T-helper 1 cell treated with Interleukin-12 subunit alpha and Interleukin-12 subunit beta and Interleukin-4 antibody, amounts not matched to agents 30 μg/mL and 1 μg/mL, for 36 hours (primary cell): ENCODE data around the gene PRICKLE4.
"Not testable (repeated sequence)": the region's sequence is repeated elsewhere in the genome, so short reads cannot be mapped to it uniquely, and the experiment has no call there.

Experiments
- H3K27ac Mint-ChIP-seq: one replicate; pipeline ENCODE4 v1.8.0; 2021; ENCODE audit warnings: mild to moderate bottlenecking, mixed read lengths
- H3K27me3 Mint-ChIP-seq: one replicate; pipeline ENCODE4 v1.8.0; 2021; ENCODE audit warnings: low read depth, mixed read lengths
- H3K36me3 Mint-ChIP-seq: one replicate; pipeline ENCODE4 v1.8.0; 2021; ENCODE audit warnings: low read depth, mixed read lengths
- H3K4me1 Mint-ChIP-seq: one replicate; pipeline ENCODE4 v1.8.0; 2021; ENCODE audit warnings: low read depth, mixed read lengths
- H3K4me3 Mint-ChIP-seq: one replicate; pipeline ENCODE4 v1.8.0; 2021; ENCODE audit warnings: mild to moderate bottlenecking, moderate library complexity, mixed read lengths
- H3K9me3 Mint-ChIP-seq: one replicate; pipeline ENCODE4 v1.8.0; 2021; ENCODE audit warnings: mixed read lengths

The PRICKLE4 gene

DNA sequence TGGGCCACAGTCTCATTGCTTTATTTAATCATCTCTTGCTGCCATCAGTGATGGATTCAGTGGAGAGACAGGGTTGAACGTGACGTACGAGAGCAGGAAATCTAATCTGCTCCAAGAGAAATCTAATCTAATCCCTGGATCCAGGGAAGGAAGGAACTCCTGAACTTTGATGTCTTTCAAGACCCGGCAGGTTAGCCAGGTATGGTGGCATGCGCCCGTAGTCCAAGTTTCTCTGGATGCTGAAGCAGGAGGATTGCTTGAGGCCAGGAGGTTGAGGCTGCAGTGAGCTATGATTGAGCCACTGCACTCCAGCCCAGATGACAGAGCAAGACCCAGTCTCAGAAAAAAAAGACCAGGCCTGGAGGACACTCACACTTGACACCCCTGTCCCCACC is 21.9 kb upstream of the PRICKLE4 start:
- no peak overlapping the region for H3K27ac Mint-ChIP-seq
- H3K9me3 Mint-ChIP-seq, result no peaks in the 10 kb centered on the region
- H3K4me1 Mint-ChIP-seq, result no peaks in the 10 kb centered on the region
- H3K4me3 Mint-ChIP-seq, result no peak overlapping the region
- no peaks in the 10 kb centered on the region for H3K36me3 Mint-ChIP-seq
- peaks cover 9% of the 10 kb centered on the region for H3K27me3 Mint-ChIP-seq

DNA sequence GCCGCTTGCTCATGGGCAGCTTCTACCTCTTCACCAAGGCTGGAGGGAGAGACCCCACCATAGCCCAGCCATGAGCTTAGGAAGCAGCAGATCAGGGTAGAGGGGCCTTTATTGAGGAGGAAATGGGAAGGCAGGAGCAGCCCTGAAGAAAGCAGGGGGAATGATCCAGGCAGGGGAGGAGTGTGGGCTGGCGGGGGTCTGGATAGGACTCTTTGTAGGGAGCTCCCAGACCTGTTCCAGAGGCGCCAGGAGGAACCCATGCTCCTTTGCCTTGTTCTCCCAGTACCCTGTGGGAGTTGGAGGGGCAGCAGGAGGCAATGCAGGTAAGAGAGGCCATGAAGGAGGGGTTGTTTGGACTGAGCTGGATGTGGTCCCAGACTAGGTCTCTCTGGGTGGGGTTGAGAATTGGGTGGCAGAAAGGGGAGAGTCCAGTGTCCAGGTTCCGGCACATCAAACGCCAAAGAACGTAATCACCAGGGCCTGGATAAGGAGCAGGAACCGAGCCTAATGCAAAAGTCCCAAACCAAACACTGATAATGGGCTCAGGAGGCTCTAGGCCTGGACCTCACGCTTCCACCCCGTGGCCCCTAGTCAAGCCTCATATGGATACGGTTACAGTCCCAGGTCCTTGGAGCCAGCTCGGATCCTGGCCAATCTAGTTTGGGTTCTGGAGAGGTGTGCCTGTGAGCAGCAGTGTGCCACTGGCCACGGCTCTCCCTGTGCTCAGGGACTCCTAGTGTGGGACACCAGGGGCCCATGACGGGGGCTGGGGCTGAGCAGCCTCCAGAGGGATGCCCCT is 21.3 kb upstream of the PRICKLE4 start:
- Mint-ChIP-seq H3K4me3 (no peak overlapping the region), H3K4me1 (no peaks in the 10 kb centered on the region), H3K27ac (no peak overlapping the region), H3K9me3 (no peaks in the 10 kb centered on the region), H3K27me3 (peaks cover 4% of the 10 kb centered on the region), H3K36me3 (no peaks in the 10 kb centered on the region)

DNA sequence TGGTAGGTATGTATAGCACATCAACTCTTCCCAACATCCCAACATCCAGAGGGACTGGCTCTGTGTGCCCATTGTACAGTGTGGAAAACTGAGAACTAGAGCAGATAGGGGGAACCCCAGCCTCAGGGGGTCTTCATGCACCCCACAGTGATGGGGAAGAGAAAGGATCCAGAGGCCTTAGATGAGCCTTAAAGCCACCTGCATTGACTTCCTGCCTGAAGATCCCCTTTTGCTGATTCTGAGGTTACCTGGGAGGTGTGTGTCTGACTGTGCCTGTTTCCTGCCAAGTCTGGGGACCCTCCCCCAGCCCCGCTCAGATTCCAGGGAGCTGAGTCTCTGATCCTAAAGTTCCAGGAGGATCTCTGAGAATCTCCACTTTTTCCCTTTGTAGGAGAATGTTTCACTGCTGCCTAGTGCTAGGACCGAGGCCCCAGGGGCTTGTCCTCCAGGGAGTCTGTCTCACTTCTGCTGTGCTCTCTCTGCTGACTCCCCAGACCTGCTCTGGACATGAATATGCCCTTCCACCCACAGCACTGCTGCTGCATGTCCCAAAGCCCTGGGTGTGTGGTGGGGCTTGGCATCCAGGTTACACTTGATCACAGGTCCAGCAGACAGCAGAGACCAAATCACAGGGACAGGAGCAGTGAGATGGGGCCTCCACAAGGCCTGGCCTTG is 20.5 kb upstream of the PRICKLE4 start:
- H3K27me3 Mint-ChIP-seq, result peaks cover 4% of the 10 kb centered on the region
- H3K4me1 Mint-ChIP-seq, result no peaks in the 10 kb centered on the region
- no peaks in the 10 kb centered on the region for H3K36me3 Mint-ChIP-seq
- no peak overlapping the region for H3K4me3 Mint-ChIP-seq
- no peak overlapping the region for H3K27ac Mint-ChIP-seq
- no peaks in the 10 kb centered on the region for H3K9me3 Mint-ChIP-seq

DNA sequence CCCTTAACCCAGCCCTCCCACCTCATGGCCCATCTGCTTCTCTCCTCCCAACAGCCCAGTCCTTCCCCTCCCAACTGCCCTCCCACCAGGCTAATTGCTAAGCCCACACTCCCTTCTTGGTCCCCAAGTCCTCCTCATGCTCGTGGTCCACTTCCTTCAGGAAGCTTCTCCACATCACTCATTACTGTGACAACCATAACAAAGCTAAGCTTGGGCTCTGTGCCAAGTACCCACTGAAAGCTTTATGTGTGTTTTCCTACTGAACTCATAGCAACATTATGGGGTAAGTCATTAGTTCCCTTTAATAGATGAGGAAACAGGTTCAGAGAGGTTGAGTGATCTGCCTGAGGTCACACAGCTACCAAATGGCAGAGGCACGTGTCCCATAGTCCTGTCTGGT is 17.1 kb upstream of the PRICKLE4 start:
- no peaks in the 10 kb centered on the region for H3K27me3 Mint-ChIP-seq
- H3K4me1 Mint-ChIP-seq, result peaks cover 3% of the 10 kb centered on the region
- no peaks in the 10 kb centered on the region for H3K9me3 Mint-ChIP-seq
- no peak overlapping the region for H3K4me3 Mint-ChIP-seq
- H3K27ac Mint-ChIP-seq, result no peak overlapping the region
- no peaks in the 10 kb centered on the region for H3K36me3 Mint-ChIP-seq

DNA sequence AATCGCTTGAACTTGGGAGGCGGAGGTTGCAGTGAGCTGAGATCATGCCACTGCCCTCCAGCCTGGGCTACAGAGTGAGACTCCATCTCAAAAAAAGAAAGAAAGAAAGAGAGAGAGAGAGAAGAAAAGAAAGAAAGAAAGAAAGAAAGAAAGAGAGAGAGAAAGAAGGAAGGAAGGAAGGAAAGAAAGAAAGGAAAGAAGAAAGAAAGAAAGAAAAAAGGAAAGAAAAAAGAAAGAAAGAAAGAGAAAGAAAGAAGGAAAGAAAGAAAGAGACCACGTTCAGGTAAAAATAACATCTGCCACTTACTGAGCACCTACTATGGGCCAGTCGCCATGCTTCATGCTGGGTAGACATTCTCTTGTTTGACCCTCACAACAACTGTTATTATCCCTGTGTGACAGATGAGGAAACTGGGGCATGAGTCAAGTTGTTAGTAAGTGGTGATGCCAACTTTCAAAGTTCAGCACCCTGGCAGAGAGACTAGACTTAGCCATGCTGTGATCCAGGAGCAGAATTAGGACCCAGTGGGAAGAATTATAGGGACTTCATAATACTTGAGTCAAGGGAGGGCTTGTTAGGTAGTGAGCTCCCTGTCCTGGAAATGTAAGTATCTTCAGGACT is 14.4 kb upstream of the PRICKLE4 start:
- H3K36me3 Mint-ChIP-seq, H3K9me3 Mint-ChIP-seq, H3K4me3 Mint-ChIP-seq, H3K4me1 Mint-ChIP-seq, H3K27ac Mint-ChIP-seq, H3K27me3 Mint-ChIP-seq: not testable (repeated sequence)

DNA sequence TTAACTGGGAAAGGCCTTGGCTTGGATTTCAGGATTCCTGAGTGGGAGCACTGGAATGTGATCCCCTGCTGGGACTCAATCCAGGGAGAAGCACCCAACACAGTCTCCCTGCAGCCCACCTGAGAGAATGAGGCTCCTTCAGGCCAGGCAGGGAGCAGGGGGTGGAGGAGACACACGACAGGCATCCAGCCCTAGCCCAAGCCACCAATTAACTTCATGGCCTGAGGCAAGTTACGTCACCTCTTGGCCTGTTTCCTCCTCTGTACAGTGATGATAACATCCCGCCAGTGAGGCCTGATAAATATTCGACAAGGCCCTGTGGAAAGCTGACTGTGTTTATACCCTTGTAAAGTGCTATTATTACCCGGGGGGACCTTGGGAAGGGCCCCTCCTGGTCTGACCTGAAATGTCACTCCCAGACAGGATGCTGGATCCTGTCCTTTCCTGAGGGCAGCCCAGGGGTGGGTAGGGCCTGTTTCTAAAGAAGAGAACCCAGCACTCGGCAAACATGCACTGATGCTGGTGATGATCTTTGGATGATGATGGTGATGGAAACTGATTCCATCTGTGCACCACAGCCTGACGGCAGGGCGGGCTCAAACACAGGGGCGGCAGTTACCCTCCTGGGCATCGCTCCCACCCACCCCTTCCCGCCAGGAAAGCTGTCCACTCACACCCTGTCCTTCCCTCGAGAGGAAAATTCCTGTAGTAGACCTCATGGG is 13.3 kb upstream of the PRICKLE4 start:
- Mint-ChIP-seq H3K36me3 (peaks cover 3% of the 10 kb centered on the region), H3K4me1 (peaks cover 8% of the 10 kb centered on the region), H3K27me3 (no peaks in the 10 kb centered on the region), H3K9me3 (no peaks in the 10 kb centered on the region), H3K27ac (no peak overlapping the region), H3K4me3 (no peak overlapping the region)

DNA sequence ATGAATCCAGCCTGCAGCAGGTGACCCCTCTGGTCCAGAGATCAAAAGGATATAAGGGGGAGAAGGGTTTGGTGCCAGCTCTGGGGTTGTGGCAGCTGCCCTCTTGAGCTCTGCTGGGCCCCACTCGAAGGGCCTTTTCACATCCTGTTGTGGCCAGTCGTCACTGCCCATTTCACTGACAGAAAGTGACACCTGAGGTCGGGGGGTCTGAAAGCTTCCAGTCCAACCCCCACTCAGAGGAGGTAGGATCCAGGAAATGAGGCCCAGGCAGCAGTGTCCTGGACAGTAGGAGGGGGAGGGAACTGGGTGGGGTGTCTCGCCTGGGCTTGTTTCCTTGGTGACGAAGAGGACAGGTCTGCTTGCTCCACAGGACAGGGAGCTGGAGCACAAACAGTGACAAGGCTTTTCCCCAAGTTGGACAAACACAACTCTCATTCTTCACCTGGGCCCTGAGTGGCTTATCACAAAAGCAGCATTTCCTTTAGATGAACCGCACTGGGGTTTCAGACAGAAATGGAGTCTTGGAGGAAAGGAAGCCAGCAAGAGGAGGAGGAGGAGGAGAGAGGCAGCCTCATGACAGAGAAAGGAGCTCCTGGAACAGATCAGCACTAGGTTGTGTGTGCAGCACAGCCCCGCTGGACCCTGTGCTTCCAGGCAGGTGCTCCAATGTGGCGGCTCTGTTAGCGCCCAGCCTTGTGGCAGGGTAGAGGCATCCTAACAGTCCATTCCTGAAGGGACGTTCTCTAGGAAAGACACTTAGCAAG is 11.9 kb upstream of the PRICKLE4 start:
- Mint-ChIP-seq H3K36me3 (peaks cover 7% of the 10 kb centered on the region), H3K27me3 (no peaks in the 10 kb centered on the region), H3K4me1 (peaks cover 8% of the 10 kb centered on the region), H3K4me3 (no peak overlapping the region), H3K27ac (no peak overlapping the region), H3K9me3 (no peaks in the 10 kb centered on the region)

DNA sequence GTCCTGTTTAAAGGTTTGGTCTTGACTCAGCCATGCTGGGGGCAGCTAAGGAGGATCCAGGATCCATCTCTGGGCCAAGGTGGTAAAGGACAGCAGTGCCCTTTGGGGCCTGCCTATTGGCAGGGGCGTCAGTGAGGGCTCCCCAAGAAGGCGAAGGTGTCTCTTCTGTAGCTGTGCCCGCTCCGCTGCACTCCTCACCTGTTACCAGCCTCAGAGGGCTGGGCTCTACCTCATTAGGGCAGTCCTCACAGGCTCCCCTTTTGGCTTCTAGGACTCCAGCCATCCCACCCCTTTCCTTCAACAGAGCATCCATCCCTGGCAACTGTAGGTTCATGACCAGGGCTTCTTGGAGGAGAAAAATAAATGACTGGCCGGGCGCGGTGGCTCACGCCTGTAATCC is 11.2 kb upstream of the PRICKLE4 start:
- no peak overlapping the region for H3K27ac Mint-ChIP-seq
- H3K27me3 Mint-ChIP-seq, result no peaks in the 10 kb centered on the region
- peaks cover 8% of the 10 kb centered on the region for H3K4me1 Mint-ChIP-seq
- no peaks in the 10 kb centered on the region for H3K9me3 Mint-ChIP-seq
- no peak overlapping the region for H3K4me3 Mint-ChIP-seq
- peaks cover 9% of the 10 kb centered on the region for H3K36me3 Mint-ChIP-seq

DNA sequence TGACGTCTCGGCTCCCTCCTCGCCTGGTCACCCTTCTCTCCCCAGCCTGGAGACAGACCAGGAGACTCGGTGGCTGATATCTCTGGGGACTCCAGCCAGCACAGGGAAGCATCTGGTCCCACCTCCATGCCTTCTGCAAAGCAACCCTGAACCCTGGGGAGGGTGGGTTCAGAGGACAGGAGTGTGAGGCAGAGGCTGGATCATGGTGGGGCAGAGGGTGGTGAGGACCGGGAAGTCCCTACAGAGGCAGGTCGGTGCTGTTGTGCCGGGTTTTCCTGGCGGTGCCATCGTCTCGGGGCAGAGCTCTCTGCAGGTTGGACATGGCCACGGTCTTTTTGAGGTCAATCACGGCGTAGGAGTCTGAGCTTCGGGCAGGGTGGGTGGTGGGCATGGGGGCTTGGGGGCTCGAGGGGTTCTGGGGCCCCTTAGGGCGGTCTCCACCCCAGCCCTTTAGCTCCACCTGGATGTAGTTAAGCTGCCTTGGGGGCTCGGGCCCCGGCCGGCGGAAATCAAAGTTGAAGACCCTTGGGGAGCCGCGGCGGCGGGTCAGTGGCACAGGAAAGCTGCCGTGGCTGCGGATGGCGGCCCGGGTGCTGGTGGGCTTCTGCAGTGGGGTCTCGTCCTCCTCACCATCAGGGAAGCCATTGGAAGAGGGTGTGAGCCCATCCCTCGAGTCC is 10.1 kb upstream of the PRICKLE4 start:
- Mint-ChIP-seq H3K4me3 (no peak overlapping the region), H3K27me3 (no peaks in the 10 kb centered on the region), H3K36me3 (peaks cover 12% of the 10 kb centered on the region), H3K4me1 (peaks cover 8% of the 10 kb centered on the region), H3K27ac (no peak overlapping the region), H3K9me3 (no peaks in the 10 kb centered on the region)

DNA sequence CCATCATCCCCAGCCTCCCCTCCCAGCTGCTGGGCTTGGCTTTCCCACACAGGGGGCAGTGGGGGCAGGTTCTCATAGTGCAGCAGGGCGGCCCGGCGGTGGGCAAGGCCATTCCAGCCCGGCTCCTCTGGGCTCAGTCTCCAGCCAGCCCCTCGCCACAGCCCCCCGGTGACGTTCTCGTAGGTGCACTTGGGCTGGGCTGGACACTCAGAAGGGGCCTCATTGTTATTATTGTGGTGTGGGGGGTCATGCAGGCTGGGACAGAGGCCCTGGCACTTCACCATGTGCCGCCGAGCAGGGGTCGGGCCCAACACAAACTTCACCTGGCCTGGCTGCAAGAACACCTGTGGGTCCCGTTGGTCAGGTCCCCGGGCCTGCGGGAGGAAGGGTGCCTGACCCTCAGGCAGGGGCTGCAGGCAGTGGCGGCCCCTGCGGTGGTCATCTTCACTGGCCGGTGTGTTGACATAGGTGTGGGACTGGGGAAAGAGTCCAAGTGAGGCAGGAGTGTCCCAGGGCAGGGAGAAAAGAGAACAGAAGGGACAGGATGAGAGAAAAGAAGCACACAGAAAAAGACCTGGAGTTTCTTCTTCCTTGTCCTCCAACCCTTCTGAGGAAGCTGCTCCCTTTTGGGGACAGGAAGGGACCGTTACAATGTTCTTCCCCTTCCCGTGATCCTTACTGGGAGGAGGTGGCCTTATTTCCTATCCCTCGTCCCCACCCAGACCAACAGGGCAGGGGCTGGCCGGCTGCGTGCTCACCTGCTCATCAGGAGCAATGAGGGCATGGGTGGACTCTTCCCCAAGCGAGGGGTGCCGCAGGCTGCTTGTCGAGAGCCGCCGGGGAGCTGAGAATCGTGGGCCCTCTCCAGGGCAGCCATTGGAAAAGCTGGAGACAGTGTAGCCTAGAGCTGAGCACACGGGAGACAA is 9.3 kb upstream of the PRICKLE4 start:
- peaks cover 12% of the 10 kb centered on the region for H3K36me3 Mint-ChIP-seq
- no peak overlapping the region for H3K4me3 Mint-ChIP-seq
- peaks cover 8% of the 10 kb centered on the region for H3K4me1 Mint-ChIP-seq
- H3K9me3 Mint-ChIP-seq, result no peaks in the 10 kb centered on the region
- no peaks in the 10 kb centered on the region for H3K27me3 Mint-ChIP-seq
- H3K27ac Mint-ChIP-seq, result no peak overlapping the region

DNA sequence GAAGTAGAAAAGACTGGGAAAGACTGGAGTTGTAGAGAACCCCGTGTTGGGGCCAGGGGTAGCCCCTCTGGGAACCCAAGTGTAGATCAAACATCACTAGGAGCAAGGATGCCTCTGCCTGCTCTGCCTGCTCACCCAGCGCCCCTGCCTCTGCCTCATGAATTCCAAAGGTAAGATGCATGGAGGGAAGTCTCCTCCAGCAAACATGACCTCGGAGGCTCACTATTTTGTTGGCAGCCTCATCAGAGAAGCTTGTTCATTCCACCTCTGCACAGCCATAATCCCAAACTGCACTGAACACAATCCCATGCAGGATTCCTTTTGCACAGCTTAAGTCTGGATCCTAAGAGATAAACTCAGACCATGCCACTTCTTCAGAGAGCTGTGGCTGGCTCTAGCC is 5.7 kb upstream of the PRICKLE4 start:
- Mint-ChIP-seq H3K27me3 (no peaks in the 10 kb centered on the region), H3K4me1 (peaks cover 6% of the 10 kb centered on the region), H3K36me3 (peaks cover 12% of the 10 kb centered on the region)

DNA sequence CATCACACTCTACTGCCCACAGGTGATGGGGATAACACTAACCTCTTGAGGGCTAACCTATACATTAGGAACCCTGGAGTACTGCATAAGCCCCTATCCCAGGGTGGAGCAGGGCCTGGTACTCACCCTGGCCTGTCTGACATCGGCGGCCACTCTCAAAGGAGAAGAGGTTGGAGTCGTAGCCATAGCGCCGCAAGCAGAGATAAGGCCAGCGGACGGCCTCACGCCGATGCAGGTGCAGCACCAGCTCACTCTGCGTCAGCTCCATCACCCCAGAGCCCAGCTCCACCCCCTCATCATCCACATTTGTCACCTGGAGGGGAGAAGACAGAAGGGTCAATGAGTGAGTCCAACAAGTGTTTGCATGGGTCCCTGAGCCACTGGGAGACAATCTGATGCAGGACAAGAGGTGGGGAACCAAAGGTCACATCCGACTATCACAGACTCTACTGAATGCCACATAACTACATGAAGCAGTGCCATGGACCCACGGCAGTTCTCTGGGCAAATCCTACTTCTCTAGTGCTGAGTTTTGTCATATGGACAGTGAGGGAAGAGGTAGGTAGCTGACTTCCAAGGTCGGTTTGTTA is 5.2 kb upstream of the PRICKLE4 start:
- no peaks in the 10 kb centered on the region for H3K9me3 Mint-ChIP-seq
- peaks cover 12% of the 10 kb centered on the region for H3K36me3 Mint-ChIP-seq
- peaks cover 8% of the 10 kb centered on the region for H3K4me1 Mint-ChIP-seq
- H3K27ac Mint-ChIP-seq, result no peak overlapping the region
- H3K4me3 Mint-ChIP-seq, result no peak overlapping the region
- no peaks in the 10 kb centered on the region for H3K27me3 Mint-ChIP-seq

More for the DNA sequence above, 5.7 kb upstream of the PRICKLE4 start:
- H3K9me3 Mint-ChIP-seq, result no peaks in the 10 kb centered on the region
- no peak overlapping the region for H3K4me3 Mint-ChIP-seq
- H3K27ac Mint-ChIP-seq, result no peak overlapping the region
